ENCODE results near the gene LY6G6F.

- no peak for TF ChIP-seq EZH2 (IDR thresholded peaks at IDR 0.05; ENCODE audit: insufficient read depth, poor library complexity, severe bottlenecking)
- TF ChIP-seq EZH2phosphoT487 (IDR thresholded peaks at IDR 0.05; ENCODE audit: insufficient read depth, low read depth) = no peak
These were observed 735 bp upstream of the LY6G6F start for GRCh38 chr6:31705931-31706330.
